HG02588 (cell line): Measurements from ENCODE around the gene GPC6.
"Not testable (repeated sequence)": the region's sequence is repeated elsewhere in the genome, so short reads cannot be mapped to it uniquely, and the experiment has no call there.

Source experiments
- ATAC-seq: cut with Tn5 transposase; IDR thresholded peaks from one replicate; pipeline ENCODE4 v1.9.1; 2021; ENCODE audit warnings: mild to moderate bottlenecking, moderate library complexity; ENCODE audit not compliant: unreplicated experiment

The GPC6 gene

DNA sequence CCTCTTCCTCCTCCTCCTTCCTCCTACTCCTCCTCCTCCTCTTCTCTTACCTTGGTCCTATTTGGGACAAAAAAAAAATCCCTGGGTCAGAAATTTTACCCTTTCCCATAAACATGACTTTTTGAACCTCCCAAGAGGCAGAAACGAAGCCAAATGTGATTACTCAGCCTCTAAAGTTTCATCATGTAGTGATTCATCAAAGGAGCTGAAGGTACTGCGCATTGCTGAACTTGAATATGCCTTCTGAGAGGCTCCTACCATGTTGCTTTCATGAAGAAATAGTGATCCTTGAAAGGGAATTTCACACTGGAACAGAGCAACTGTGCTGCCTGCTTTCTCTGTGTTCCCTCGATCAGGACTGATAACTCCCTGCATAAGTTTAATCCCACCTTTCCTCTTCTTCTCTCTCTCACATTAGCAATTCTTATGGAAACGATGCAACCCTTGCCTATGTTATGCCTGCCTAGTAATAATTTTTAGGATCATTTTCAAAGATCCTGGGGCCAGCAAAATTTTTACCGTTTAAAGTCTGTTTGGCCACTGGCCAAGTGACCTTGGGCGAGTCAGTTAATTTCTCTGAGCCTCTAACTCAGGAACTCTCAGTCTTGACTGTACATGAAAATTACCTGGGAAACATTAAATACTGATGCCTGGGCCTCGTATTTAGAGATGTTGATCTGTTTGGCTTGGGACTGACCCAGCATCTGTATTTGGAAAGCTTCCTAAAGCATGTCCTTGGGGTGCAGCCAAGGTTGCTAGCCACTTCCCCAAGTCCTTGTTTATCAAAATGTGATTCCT, 1103.3 kb downstream of the GPC6 start:
- ATAC-seq: no peak

GRCh38 chr13:94330552-94331071, 1104.0 kb downstream of the GPC6 start:
- no peak for ATAC-seq

GRCh38 chr13:94331281-94331680, 1104.7 kb downstream of the GPC6 start:
- ATAC-seq: no peak

GRCh38 chr13:94332359-94333096, 1105.9 kb downstream of the GPC6 start:
- no peak for ATAC-seq

- ATAC-seq: no peak
These were observed 1106.7 kb downstream of the GPC6 start for GRCh38 chr13:94333131-94333820.

DNA sequence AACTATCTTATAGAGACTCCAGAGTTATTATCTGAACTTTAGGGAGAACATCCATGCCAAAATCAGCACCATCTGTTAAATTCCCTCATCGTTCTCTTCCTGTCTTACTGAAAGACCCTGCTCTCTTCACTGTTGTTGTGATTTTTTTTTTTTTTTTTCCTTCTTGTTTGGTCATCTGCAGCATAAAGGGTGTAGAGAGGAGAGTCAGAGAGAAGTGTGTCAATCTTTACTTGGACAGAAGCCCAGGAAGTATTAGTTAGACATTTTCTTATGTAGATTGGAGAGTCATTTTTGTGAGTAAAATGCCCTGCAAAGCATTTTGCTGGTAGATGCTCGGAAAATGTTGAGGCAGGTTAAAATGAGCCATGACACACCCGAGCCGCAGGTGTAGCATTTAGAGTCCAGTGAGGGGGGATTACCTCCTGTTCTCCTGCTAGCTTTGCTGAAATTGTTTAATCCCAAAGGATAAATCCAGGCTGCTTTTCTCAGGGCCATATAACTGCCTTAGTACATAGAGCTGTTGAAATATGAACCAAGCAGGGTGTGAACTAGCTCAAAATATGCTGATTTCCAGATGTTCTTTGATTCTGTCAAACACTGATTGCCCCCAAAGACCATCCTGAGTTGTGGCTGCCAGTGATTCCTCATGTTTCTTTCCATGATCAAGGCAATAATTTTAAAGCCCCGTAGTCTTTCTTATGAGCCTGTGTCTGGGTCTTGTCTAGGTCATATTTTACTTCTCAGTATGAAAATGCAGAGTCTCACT, 1109.3 kb downstream of the GPC6 start:
- ATAC-seq: no peak

- no peak for ATAC-seq
These were observed 1112.6 kb downstream of the GPC6 start for GRCh38 chr13:94339116-94339687.

DNA sequence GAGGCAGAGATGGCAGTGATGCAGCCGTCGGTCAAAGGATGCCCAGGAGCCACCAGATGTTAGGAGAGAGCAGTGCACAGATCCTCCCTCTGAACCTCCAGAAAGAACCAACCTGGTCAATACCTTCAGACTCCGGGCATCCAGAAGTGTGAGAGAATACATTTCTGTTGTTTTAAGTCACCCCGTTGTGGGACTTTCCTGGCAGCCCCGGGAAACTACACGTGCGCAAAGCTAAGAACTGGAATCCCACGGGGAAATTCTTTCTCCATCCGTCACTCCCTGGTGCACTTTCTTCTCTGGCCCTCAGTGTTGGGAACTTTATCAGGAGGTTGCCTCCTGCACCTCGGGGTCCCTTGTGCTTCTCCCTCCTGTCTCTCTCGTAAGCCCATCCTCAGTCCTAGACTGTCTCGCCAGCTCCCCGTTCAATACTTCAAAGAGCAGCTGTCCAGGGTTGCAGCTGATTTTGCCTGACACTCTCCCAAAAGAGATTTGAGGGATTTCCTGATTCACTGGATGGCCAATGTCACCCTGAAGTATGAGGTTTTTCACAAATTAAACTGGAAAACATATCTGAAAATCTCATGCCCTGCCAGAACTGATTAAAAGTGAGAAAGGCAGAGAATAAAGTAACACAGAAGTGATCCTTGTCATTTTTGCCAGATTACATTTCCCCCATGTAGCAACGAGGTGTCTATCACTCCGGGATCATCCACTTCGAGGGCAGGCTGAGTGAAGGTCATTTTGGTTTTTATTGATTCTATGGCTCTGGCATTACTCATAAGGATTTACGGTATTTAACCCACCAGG, 1116.0 kb downstream of the GPC6 start:
- ATAC-seq: no peak

DNA sequence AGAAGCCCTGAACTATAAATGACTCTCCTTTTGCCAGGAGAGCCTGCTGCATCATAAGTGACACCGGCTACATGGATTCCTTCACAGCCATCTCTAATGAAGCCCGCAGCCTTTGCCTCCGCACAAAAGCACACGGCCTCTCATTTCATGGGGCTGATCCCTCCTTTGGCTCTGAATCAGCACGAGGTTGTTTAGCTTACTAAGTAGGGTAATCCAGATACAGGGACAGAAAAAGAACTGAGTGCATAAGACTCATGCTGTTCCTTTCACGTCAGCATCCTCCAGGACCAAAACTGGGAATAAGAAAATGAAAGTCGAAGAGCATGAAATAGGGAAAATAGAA, 1116.6 kb downstream of the GPC6 start:
- no peak for ATAC-seq

GRCh38 chr13:94343687-94344086, 1117.1 kb downstream of the GPC6 start:
- ATAC-seq: not testable (repeated sequence)

DNA sequence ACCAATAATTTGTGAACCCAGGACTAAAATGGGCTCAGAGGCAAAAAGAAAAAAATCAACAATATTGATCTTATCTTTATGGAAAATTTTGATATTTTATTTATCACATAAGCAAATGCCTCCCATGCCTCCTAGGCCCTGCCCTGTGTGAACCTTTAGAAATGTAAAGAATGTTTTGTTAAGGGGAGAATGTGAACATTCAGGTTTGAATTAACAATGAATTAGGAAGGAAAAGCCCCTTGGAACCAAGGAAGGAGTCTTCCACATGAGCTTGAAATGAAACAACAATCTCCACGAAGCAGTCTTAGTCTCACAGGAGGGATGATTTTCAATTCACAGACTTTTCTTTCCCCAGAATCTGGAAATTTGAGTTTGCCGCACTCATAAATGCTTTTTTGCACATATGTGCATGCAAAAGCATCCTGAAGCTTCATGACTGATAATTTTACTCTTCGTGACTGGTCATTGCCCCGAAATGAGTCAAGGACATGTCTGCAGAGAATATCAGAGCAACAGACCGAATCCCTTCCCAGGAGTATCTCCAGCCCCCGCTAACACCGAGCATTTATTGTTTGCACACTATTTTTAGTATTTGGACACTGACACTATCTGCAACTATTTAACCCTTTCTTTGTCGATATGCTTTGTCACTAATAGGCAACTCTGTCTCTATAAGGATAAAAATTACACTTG, 1117.7 kb downstream of the GPC6 start:
- ATAC-seq: no peak

DNA sequence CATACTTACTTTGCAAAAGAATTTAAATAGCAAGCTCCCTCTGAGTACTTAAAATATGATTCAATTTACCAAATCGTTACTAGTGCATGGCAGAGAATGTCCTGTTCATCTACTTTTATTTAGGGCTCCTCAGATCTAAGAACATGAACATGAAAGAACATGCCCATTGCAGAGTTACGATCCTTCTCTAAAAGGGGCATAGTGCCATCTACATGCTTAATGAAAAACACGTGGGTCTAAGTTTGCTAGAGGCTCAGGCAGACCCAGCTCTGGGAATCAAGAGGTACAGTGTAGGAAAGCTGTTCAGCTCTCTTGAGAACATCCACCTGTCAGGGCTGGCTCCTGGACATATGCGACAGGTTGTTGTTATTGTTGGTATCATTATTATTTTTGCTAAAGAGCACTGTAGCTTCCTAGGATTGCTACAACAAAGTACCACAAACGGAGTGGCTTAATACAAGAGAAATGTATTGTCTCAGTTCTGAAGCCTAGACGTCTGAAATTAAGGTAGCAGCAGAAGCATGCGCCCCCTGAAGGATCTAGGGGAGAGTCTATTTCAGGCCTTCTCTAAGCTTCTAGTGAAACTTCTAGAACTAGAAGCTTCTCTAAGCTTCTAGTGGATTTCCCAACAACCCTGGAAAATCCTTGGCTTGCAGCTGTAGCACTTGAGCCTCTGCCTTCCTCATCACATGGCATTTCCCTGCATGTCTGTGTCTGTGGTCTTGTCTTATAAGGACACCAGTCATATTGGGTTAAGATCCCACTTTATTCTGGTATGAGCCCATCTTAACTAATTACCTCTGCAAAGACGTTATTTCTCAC, 1119.0 kb downstream of the GPC6 start:
- ATAC-seq: no peak

DNA sequence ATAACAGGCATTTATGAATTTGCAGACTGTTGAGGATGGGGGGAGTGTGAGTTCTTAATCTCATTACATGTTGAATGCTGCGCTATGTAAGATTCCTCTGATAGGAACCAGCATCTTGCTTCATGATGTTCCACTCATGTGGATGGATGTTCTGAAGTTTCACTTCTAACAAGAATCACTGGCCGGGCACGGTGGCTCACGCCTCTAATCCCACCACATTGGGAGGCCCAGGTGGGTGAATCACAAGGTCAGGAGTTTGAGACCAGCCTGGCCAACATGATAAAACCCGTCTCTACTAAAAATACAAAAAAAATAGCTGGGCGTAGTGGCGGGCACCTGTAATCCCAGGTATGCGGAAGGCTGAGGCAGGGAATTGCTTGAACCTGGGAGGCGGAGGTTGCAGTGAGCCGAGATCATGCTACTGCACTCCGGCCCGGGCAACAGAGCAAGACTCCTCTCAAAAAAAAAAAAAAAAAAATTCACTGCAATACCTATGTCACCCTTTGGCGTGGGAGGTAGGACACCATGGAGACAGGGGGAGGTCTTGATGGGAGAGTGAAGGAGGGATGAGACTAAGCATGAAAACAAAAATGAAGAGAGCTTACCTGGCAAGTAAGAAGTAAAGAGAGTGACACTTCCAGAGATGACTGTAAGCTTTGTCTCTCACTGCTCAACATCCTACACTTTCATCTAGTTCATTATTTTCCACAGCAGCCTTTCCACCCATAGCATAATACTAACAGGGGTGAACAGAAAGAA, 1119.8 kb downstream of the GPC6 start:
- ATAC-seq: no peak

DNA sequence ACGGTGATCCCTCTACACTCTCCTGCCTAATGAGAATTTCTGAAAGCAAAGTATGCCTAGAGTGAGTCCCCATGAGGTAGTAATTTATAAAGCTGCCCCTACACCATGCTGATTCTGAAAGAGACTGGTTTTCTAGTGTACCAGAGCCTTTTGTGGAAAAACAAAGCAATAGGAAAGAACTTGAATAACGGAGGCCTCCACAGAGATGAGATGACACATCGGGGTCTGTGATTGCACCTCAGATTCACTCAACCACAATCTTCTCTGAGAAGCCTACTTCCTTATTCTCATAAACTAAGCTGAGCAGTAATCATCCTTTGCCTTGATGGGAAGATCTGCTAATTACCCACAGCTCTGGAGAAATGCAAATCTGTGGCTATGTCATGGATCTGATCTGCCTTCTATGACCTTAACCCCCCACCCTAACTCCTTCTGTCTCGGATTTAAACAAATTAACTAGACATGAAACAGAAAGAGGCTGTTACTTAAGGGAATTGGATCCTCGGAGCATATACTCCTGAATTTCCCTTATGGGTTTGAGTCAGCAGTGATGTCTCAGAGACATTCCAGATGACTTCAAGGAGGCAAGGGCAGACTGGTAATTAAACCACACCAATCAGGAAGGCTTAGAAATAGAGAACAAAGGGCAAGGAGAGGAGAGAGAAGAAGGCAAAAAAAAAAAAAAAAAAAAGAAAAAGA, 1124.8 kb downstream of the GPC6 start:
- no peak for ATAC-seq

DNA sequence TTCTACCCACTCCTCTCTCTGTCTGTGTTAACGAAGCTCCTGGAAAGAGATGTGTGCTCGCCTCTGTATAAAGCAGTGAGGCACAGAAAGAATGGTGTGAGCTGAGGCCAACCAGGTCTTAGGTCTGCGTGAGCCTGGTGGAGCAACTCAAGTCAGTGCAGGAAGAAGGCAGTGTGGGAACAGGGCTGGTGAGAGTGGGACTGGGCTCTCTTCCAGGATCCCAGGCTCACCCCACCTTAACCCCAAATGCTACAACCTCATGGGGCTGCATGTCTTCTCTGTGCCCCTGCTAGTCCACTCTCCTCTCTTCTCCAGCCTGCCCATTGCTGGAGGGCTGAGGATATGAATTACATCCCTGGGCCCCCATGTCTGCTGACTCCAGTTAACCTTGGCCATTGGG, 1125.5 kb downstream of the GPC6 start:
- no peak for ATAC-seq

DNA sequence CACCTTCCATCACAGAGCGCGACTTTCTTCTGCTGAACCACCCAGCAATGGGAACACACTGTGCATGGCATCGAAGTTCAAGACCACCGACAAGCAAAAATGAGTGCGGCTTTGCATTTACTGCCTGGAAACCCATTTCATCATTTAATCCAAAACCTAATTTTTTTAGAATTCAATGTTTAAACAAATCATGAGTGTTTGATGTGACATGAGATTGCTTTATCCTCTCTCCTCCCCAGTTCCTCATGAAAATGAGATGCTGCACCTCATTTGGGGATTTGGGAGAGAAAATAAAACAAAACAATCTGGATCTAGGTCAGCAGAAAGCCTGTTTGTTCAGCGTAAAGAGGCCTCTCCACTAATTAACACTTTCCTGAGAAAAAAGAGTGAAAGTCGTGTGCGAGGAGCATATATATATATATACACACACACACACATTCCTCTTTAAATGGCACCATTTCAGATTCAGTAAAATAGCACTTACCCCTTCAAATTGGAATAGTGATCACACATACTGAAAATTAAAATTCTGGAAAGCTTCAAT, 1126.6 kb downstream of the GPC6 start:
- ATAC-seq: no peak

- ATAC-seq: no peak
These were observed 1133.3 kb downstream of the GPC6 start for GRCh38 chr13:94359875-94360274.
